Suprapubic skin (tissue), 4 donors: ENCODE data around the gene HSPB9. TPM values are rescaled to one million over a fixed set of nuclear protein-coding genes. Genes with fewer than 3 reads are reported as not detected.

ENCODE experiments used
- DNase-seq, 2 donors: peaks; one replicate each; pipeline ENCODE4 v3.0.0-alpha.2; 2019; ENCODE audit warnings: low spot score in 2 of 2
- H3K27ac ChIP-seq: fragments of 200-600 bp; sonication (generic); one replicate; pipeline ENCODE4 v1.5.1; 2019
- H3K27me3 ChIP-seq: fragments of 200-600 bp; sonication (generic); one replicate; pipeline ENCODE4 v1.5.1; 2019
- H3K36me3 ChIP-seq: fragments of 200-600 bp; sonication (generic); one replicate; pipeline ENCODE4 v1.5.1; 2019
- H3K4me1 ChIP-seq: fragments of 200-600 bp; sonication (generic); one replicate; pipeline ENCODE4 v1.5.1; 2019
- H3K4me3 ChIP-seq: fragments of 200-600 bp; sonication (generic); one replicate; pipeline ENCODE4 v1.5.1; 2019; ENCODE audit warnings: mild to moderate bottlenecking
- H3K9me3 ChIP-seq: fragments of 200-600 bp; sonication (generic); one replicate; pipeline ENCODE4 v1.5.1; 2019
- CTCF ChIP-seq, 2 donors: fragments of 200-600 bp in 1 of 2; fragments of 450-650 bp in 1 of 2; sonication (generic) in 1 of 2; IDR thresholded peaks; one replicate each; pipeline ENCODE4 v1.5.1; 2016 to 2019; ENCODE audit warnings: antibody characterized with exemption in 2 of 2, mild to moderate bottlenecking in 1 of 2, moderate library complexity in 1 of 2
- EP300 ChIP-seq: sonication (generic); formaldehyde crosslinking; IDR thresholded peaks from one replicate; pipeline ENCODE4 v1.6.1; 2017; ENCODE audit warnings: antibody characterized with exemption
- POLR2A ChIP-seq, 2 donors: fragments of 450-650 bp; IDR thresholded peaks; one replicate each; pipeline ENCODE4 v1.6.1; 2017; ENCODE audit warnings: antibody characterized with exemption in 2 of 2, mild to moderate bottlenecking in 2 of 2, moderate library complexity in 2 of 2
- POLR2AphosphoS5 ChIP-seq, 3 donors: sonication (generic); formaldehyde crosslinking; IDR thresholded peaks; one replicate each; pipeline ENCODE4 v1.6.1; 2017; ENCODE audit warnings: antibody characterized with exemption in 3 of 3
- WGBS: methylation state at CpG from one replicate; pipeline ENCODE4 v1.1.5; 2018; 5-methylcytosine and 5-hydroxymethylcytosine counted together
- total RNA-seq, 4 donors: library from RNA; depleted of rRNA; stranded (reverse); fragments of >200 nt; gene quantifications; one replicate each; pipeline ENCODE4 v1.1.0, GENCODE V29; 2016

HSPB9 gene
- total RNA-seq, 4 donors from 2014 or later: 0.31 to 0.48 TPM; not detected in 2

GRCh38 chr17:42126836-42127235, 4.2 kb downstream of the HSPB9 start:
- 63% methylated on average over 3 of the region's 3 CpGs for WGBS
- Histone ChIP-seq H3K36me3 (peaks cover 60% of the 10 kb centered on the region), H3K4me1 (peaks cover 34% of the 10 kb centered on the region), H3K4me3 (no peak overlapping the region), H3K27ac (no peak overlapping the region), H3K9me3 (no peaks in the 10 kb centered on the region), H3K27me3 (no peaks in the 10 kb centered on the region)
- TF ChIP-seq CTCF (IDR thresholded peaks at IDR 0.05): no peak
- no peak for TF ChIP-seq POLR2AphosphoS5 (IDR thresholded peaks at IDR 0.05)
- TF ChIP-seq POLR2A (IDR thresholded peaks at IDR 0.05): no peak
- TF ChIP-seq EP300: no peak
- no peak for DNase-seq

DNA sequence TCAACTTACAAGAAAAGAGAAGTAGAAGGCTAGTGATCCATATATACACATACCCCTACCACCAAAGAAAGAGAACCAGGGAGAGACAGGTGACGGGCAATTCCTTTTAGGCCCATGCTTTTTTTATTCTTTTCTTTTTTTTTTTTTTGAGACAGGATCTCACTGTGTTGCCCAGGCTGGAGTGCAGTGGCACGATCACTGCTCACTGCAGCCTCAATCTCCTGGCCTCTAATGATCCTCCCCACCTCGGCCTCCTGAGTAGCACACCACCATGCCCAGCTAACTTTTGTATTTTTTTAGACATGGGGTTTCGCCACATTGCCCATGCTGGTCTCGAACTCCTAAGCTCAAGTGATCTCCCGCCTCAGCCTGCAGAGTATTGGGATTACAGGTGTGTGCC, 4.8 kb downstream of the HSPB9 start:
- Histone ChIP-seq H3K36me3 (peaks cover 60% of the 10 kb centered on the region), H3K4me3 (no peak overlapping the region), H3K27ac (no peak overlapping the region), H3K27me3 (no peaks in the 10 kb centered on the region), H3K4me1 (peaks cover 34% of the 10 kb centered on the region), H3K9me3 (no peaks in the 10 kb centered on the region)
- TF ChIP-seq CTCF (IDR thresholded peaks at IDR 0.05): no peak
- TF ChIP-seq POLR2A (IDR thresholded peaks at IDR 0.05): no peak
- TF ChIP-seq EP300: no peak
- TF ChIP-seq POLR2AphosphoS5 (IDR thresholded peaks at IDR 0.05): no peak
- DNase-seq: no peak
- WGBS: 91% methylated on average over 6 of the region's 6 CpGs

DNA sequence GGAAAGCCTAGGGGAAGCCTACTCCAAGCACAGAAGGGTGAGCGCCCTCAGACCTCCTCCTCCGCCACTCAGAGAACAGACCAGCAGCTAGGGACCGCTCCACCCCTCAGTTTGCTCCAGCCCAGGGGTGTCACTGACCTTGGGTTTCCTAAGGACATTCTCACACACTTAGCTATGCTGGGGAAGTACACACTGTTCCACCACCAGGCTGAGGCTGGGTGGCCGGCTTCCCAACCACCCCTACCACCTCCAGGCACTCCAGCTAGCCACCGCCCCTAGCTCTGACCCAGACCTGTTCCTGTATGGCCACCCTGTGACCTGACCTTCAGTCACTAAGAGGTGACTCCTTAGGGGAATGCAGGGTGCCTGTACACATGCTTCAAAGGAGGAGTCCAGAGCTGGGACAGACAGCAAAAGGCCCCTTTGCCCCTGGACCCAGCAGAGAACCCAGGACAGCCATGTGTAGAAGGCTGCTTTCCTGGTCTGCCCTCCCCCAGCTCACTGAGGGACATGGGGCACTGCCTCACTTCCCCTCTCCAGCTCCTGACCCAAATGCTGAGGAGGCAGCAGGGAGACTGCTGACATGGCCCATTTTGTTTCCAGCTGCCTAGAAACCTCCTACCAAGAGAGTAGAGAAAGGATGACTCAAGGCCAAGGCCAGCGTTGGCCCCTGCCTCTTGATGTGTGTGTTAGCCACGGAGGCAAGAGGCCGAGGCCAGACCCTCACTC, 6.7 kb downstream of the HSPB9 start:
- H3K9me3 ChIP-seq: no peaks in the 10 kb centered on the region
- no peak for DNase-seq
- TF ChIP-seq POLR2A (IDR thresholded peaks at IDR 0.05) (no peak), POLR2AphosphoS5 (IDR thresholded peaks at IDR 0.05) (no peak), EP300 (no peak), CTCF (IDR thresholded peaks at IDR 0.05) (no peak)
- no peaks in the 10 kb centered on the region for H3K27me3 ChIP-seq
- H3K4me3 ChIP-seq: no peak overlapping the region
- peaks cover 60% of the 10 kb centered on the region for H3K36me3 ChIP-seq
- peaks cover 48% of the 10 kb centered on the region for H3K4me1 ChIP-seq
- WGBS: 83% methylated on average over 6 of the region's 8 CpGs
- peak overlapping the region; percentile 46 for H3K27ac ChIP-seq

DNA sequence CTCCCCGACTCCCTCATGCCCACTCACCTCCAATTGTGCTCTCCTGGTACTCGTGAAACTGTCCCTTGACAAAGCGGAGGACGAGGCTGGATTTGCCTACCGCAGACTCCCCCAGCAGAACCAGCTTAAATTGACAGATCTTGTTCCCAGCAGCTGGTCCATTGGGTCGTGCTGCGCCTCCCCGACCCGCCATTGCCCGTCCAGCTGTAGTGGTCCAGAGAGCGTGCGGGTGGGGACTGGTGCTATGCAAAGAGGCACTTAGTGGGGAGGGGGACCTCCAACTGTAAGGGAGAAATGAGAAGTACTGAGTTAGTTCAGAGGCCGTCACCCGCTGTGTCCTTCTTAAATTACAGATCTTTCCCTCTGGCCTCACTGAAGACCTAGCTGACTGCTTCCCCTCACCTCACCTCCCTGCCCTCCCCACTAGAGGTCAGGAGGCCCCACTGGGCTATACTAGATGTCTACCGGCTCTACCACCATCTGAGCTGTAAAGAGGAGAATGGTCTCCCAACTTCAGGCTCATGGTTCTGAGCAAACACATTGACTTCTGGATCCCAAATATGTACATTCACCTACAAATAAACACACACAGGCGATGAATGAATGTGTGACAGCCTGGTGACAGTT, 7.8 kb downstream of the HSPB9 start:
- Histone ChIP-seq H3K9me3 (no peaks in the 10 kb centered on the region), H3K36me3 (peaks cover 50% of the 10 kb centered on the region), H3K4me1 (peaks cover 60% of the 10 kb centered on the region), H3K27ac (peak overlapping the region; percentile 55), H3K4me3 (no peak overlapping the region), H3K27me3 (no peaks in the 10 kb centered on the region)
- TF ChIP-seq POLR2A (IDR thresholded peaks at IDR 0.05) (no peak), CTCF (IDR thresholded peaks at IDR 0.05) (no peak), EP300 (no peak), POLR2AphosphoS5 (IDR thresholded peaks at IDR 0.05) (no peak)
- WGBS: 95% methylated on average over 11 of the region's 16 CpGs
- no peak for DNase-seq

GRCh38 chr17:42131232-42131631, 8.6 kb downstream of the HSPB9 start:
- H3K27me3 ChIP-seq: no peaks in the 10 kb centered on the region
- peaks cover 45% of the 10 kb centered on the region for H3K36me3 ChIP-seq
- no peak for DNase-seq
- H3K27ac ChIP-seq: peak overlapping the region; percentile 55
- TF ChIP-seq EP300 (no peak), CTCF (IDR thresholded peaks at IDR 0.05) (no peak)
- 96% methylated on average over 4 of the region's 4 CpGs for WGBS
- peaks cover 68% of the 10 kb centered on the region for H3K4me1 ChIP-seq
- no peaks in the 10 kb centered on the region for H3K9me3 ChIP-seq
- H3K4me3 ChIP-seq: no peak overlapping the region
